Activated T-cell treated with anti-CD3 and anti-CD28 coated beads for 24 hours (primary cell): Measurements from ENCODE around the gene JAG1.
"Not testable (repeated sequence)": the region's sequence is repeated elsewhere in the genome, so short reads cannot be mapped to it uniquely, and the experiment has no call there.

Experiments used
- DNase-seq: peaks from one replicate; pipeline ENCODE4 v3.0.0-alpha.2; 2020; ENCODE audit warnings: low read depth

Gene JAG1

DNA sequence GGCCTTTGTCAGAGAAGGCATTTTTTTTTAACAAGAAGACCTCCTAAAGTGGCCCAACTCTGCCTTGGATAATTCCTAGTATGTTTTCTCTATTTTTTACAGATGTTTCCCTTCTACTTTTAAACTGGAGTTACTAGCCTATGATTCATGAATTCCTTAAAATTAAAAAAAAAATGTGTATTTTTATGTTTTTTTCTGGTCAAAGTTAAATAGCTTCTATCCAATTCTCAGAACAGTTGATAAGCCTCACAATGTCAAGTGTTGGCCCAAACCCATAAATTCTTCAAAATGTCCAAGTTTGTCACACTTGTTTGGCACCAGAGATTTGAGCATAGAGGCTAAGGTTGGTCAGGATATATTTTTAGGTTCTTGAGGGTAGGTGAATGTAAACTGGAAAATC is 64.0 kb downstream of the JAG1 start:
- DNase-seq, result no peak

DNA sequence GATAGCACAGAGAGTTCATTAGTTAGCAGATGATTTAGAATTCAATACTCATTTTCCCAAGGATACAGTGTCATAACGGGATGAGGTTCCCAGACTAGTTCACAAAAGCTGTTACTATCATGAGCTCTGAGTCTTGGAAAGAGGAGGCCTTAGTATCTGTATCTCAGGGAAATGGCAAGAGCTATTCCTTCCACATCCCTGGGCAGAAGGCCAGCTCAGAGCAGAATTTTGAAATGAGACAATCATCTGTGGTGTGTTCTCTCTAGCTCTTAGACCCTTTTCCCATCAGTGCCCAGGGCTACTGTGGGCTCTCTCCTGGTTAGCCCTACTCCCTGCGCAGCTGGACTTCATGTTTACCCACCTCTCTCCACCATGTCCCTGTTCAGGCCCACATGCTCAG is 64.5 kb downstream of the JAG1 start:
- DNase-seq, result no peak

DNA sequence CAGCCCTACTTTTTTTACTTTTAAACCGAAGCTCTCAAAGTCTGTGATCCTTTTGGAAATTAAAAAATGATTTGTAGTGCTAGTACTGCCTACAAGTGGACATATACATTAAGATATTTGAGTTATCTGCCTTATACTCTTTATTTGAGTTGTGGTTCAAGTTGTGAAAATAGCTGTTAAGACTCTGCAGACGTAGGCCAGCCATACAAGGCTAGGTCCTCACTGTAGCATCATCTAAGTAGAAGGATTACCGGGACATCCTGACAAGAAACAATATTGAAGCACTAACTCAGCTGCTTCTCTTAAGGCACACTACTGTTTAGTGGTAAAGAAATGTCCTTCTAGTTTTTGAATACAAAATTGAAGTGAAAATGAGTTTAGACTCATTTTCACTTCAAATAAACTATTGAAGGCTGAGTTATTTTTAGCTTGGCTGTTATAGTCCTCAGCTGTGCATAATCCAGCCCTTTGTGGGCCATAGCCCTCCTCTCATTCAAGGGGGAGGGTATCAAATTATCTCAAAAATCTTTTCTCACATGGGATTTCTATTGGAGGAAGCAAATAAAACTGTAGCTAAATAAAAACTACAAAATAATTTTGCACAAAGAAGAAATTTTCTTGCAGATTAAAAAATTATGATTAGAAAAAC is 68.1 kb downstream of the JAG1 start:
- no peak for DNase-seq

DNA sequence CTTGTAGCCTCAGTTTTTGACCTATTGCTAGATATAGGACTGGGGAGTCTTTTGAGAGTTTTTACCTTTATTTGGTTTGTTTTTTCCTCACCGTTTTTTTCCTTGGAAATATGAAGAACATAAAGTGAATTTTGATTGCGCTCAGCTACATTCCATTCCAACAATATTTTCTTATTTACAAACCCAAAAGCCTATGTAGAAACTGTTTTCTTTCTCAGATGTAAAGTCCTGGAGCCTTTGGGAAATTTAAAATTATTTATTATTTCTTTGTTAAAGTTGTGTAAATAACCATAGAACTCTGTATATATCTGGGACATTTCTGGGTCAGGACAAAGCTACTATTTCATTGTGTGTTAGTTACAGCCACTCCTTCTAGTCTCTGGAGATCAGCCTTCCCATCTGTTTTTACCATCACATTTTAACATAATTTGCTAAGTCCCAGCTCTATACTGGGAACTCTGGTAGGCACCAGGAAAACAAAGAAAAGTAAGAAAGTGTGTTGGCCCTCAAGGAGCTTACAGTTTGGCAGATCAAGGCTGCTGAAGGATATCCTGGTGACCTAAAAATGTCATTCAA is 68.8 kb downstream of the JAG1 start:
- DNase-seq, result no peak

DNA sequence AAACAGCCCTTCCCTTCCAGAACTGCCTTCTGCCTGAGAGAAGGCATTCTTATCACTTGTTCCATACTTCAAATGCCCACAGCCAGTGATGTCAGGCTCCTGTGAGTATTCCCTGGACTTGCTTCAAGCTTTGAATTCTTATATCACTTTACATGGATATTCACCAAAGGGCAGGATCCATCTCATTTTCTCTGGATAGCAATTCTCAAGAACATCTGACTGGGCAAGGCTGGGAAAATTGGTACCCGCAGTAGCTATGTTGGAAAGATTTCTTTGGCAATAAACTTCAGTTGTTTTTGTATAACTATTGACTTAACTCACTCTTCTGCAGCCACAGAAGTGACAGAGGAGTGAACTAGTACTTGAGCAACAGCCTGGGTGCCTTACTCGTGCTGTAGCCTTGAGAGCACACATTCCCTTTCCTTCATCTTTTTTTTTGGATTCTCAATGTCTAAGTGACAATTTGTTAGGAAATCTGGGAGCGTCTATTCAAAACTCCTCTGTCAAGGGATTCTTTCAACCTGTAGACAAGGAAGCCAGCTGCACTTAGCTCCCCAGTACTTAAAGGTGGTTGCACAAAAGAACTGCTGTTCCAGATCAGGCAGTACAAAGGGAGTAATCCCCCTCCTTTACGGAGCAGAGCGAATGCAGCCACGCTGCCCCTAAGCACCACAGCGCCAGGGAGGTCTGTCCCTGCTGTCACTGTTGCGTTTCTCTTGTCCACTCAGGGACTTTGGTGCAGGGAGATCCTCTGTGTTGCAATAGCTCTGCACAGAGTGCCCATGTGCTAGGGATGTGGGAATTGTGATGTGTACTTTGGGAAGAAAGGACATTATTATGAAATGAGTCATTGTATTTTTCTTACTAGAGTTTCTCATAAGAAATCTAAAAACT is 69.6 kb downstream of the JAG1 start:
- DNase-seq, result no peak

DNA sequence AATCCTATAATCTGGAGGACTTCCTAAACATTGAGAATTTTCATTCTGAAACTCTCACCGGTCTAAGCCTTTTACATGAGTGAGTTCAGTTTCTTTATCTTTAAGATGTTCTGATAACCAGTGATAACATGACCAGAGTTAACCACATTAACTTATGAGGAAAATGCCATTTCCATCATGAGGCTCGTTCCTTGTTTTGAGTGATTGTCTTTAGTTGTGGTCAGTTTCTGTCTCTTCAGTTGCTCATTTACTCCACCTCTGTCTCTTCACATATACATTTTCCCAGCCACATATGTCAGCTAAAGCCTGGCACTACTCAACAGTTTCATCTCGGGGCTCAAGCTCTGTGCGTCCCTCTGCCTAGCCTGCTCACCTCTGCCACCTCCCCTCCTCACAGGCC is 70.4 kb downstream of the JAG1 start:
- no peak for DNase-seq

DNA sequence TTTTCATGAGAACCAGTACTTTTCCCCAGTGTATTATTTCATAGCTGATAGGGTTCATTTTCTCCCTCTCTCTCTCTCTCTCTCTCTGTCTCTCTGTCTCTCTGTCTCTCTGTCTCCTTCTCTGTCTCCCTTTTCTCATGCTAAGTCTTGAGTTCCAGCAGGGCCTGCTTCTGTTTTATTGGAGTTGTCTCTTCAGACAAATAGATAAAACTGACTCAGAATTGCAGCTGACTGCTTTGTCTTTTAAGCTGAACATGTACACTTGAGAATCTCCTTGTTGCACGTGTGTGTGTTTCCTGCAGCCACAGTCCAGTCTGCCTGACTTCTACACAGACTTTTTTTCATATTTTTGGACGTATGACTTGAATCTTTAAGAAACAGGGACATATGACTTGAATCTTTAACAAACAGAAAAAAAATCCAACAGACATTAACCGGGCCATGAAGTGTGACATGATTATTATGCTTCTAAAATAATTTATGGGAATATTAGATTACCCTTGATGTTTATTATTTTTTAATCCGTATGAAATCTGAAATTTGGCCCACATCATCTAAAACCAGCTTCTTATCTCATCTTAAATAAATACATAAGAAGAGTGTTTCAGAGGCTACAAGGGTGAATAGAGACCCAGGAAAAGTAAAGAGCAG is 71.5 kb downstream of the JAG1 start:
- DNase-seq, result no peak

DNA sequence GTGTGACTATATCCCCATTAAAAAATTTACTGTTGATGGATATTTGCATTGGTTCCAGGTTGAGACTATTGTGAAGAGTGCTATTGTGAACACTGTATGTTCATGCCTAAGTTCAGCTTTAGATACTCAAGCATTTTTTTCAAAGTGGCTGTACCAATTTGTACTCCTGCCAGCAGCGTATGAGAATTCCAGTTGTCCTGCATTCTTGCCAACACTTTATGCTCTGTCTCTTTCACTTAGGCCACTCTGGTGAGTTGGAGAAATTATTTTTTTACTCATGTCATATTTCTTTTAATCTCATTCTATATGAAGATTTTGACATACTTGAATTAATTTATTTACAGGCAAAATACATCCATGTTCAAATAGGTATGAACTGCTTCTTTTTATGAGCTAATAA is 76.2 kb downstream of the JAG1 start:
- DNase-seq, result no peak

DNA sequence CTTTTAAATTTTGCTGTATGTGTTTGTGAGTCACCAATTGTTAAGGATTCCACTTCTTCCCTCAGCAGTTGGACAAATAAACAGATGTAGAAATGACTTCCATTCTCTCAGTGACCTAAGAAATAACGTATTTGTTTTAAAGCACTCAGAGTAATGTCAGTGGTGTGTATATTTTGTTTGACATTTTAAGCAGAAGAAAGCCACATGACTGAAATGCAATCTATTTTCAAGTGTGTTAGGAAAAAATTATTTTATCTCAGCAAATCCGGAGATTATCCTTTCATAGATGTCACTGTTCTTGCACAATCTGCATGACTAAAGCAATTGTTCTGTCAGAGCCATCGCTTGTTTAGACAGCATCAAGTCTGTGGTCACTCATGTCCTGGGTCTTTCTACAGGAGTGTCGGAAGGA is 77.1 kb downstream of the JAG1 start:
- DNase-seq, result no peak

DNA sequence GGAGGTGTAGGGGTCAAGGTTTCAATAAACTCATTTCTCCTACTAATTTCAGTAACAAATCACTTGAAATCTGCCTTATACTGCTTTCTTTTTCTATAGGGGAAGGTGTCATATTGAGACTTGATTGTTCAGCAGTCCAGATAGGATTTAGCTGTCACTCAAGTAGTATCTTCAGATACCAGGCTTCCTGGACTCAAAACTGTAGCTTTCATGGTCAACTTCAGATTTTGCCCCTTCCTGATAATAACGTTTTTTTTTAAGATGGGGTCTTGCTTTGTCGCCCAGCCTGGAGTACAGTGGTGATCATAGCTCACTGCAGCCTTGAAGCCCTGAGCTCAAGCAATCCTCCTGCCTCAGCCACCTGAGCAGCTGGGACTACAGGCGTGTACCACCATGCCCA is 77.8 kb downstream of the JAG1 start:
- no peak for DNase-seq

DNA sequence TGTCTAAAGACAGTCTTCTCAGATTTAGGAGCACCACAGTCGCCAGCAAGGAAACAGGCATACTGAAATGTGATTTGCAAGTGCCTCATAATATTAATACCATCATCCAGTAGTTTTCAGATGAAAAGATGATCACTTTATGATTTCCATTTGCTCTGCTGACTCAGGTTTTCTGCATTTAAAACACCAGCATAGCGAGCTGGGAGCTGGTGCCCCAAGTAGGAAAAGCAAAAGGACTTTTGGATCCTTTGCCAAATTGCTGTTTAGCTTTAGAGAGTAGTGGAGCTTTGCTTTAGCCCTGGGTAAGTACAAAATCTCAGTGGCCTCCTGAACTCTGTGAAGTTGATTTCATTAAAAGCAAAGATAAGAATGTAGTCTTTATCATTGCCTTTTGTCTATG is 78.5 kb downstream of the JAG1 start:
- no peak for DNase-seq

DNA sequence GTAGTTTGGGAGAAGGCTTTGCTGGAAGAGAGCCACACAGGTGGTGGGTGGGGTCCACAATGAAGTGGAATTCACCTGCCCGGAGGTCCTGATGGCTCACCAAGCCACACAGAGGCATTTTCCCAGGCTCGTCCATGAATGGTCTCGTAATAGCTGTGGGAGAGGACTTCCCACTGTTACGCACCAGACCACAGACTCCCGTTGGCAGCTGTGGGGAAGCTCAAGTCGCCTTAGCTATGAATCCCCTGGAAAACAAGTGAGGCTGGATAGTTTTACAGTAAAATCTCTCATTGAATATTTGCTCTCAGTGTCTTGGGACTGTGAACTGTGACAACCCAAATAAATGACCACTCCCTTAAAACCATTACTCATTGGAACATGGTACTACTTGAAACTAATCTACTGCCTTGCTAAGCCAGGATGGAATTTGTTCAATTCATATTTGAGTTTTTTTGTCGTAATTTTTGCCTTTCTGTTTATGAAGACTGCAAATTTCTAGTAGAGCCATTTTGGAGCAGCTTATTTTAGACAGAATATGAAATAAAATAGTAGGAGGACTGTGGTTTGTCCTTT is 79.4 kb downstream of the JAG1 start:
- no peak for DNase-seq

DNA sequence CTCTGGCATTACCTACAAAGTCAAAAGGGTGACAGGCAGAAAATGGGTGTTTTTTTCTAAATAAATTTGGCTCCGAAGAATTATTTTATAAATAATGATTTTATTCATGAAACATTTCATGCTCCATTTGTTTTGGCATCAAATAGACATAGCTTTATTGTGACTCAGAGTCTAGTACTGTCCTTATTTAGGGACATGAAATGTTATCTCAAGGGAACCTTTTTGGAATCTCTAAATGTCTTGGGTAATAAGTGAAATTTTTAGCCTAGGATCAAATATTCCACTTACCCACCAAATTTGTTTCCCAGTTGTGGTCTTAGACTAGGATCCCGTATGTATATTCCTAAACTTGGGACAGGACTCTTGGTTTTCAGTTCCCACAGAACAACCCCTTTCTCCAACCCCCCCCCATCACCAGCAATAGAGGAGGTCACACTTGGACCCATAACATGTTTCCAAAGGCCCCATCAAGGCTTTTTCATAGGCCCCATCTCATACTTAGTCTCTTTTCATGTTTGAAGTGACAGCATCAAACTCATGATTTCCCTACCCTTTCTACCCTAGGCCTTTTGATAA is 81.8 kb downstream of the JAG1 start:
- no peak for DNase-seq

DNA sequence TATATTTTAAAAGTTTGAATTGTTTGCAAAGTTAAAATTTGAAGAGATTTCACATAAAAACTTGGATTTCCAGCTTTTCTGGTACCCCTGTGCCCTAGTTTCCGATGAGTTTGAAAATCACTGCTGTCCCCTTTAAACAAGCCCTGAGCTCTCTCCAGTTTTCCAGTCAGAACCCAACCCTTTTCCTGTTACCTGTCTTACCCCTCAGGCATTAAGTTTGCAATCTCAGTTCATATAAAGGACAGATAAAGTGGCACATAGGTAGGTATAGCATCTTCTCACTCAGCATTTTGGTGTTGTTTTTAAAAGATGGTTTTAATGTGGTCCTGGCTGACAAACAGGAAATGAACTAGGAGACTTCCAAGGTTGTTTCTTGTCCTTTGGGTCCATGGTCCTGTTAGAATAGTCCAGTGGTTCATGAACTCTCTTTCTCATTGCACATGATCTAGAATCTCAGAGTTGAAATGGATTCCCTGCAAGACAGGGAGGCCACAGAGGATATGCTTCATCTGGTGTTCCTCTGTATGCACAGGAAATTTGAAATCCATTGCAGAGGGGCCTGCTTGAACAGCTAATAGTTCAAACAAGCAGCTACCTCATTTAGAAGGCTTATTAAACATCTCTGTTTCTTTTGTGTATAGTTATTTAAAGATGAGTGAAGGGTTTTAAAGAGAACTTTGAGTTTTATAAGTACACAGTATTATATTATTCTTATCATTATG is 82.7 kb downstream of the JAG1 start:
- DNase-seq, result no peak

DNA sequence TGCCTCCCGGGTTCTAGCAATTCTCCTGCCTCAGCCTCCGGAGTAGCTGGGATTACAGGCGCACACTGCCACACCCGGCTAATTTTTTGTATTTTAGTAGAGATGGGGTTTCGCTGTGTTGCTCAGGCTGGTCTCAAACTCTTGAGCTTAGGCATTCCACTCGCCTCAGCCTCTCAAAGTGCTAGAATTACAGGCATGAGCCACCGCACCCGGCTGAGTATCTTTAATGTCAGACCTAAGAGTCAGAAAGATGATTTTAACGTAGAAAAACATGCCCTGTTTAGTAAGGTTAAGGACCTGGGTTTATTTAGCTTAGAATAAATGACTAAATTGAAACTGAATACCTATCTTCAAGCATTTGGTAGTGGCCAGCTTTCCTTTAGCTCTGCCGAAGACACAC is 83.4 kb downstream of the JAG1 start:
- not testable (repeated sequence) for DNase-seq
